A549 (cell line): ENCODE results near the gene SLC35F4. TPM values are rescaled to one million over a fixed set of nuclear protein-coding genes. Genes with fewer than 3 reads are reported as not detected.

Experiments
- ATAC-seq, 2 experiments: fragments of 200-7000 bp in 1 of 2; fragments of >200 bp in 1 of 2; cut with Nextera tagmentation in 1 of 2; cut with Tn5 transposase in 1 of 2; 3 replicates each; pipeline versions ENCODE4 v1.8.0 to v1.9.1; 2018 to 2020; ENCODE audit warnings: mild to moderate bottlenecking in 1 of 2, moderate library complexity in 1 of 2
- CTCF ChIA-PET: fragments of 300-600 bp; sonication (Branson Sonifier 250); formaldehyde crosslinking; extraction: SDS; loops from one replicate; lab custom pipeline; 2021; ENCODE audit warnings: antibody characterized with exemption, inconsistent platforms; lab: Yijun Ruan, JAX
- POLR2A ChIA-PET: fragments of 350-600 bp; formaldehyde crosslinking; extraction: SDS; loops from one replicate; lab custom pipeline; 2021; ENCODE audit warnings: antibody characterized with exemption, inconsistent platforms; lab: Yijun Ruan, JAX
- DNase-seq, 2 experiments: peaks; one replicate each; pipeline versions ENCODE4 v3.0.0 to v3.0.0-alpha.2; 2011 to 2016; ENCODE audit warnings: low read depth in 1 of 2, low spot score in 1 of 2
- FAIRE-seq: peaks from 2 replicates; lab custom pipeline; 2011; peaks lifted over from hg19 to GRCh38; lab: Jason Lieb, UNC
- H3K27ac ChIP-seq, 2 experiments: fragments of >200 bp; sonication (Bioruptor Twin); formaldehyde crosslinking; 3 replicates each; pipeline ENCODE4 v1.5.1; 2016 to 2017
- H3K4me1 ChIP-seq: fragments of >200 bp; sonication (Bioruptor Twin); formaldehyde crosslinking; 3 replicates; pipeline ENCODE4 v1.6.1; 2016
- H3K4me2 ChIP-seq: fragments of >200 bp; sonication (Bioruptor Twin); formaldehyde crosslinking; 3 replicates; pipeline ENCODE4 v1.6.1; 2016
- H3K4me3 ChIP-seq: fragments of >200 bp; sonication (Bioruptor Twin); formaldehyde crosslinking; 3 replicates; pipeline ENCODE4 v1.5.1; 2016
- H3K9me3 ChIP-seq: fragments of >200 bp; sonication (Bioruptor Twin); formaldehyde crosslinking; 3 replicates; pipeline ENCODE4 v1.6.1; 2016
- ATOH8 ChIP-seq: fragments of 250-450 bp; sonication (Bioruptor Pico); IDR thresholded peaks from 2 replicates; pipeline ENCODE4 v1.5.0; 2020; ENCODE audit warnings: low read depth, mild to moderate bottlenecking, moderate library complexity
- BCL3 ChIP-seq: fragments of >200 bp; sonication (Bioruptor Twin); formaldehyde crosslinking; IDR thresholded peaks from 3 replicates; pipeline ENCODE4 v1.6.1; 2016
- CHD4 ChIP-seq: fragments of 200-600 bp; sonication (generic); IDR thresholded peaks from 2 replicates; pipeline ENCODE4 v1.6.1; 2016; ENCODE audit warnings: antibody characterized with exemption, mild to moderate bottlenecking, borderline replicate concordance
- E2F6 ChIP-seq: IDR thresholded peaks from 2 replicates; pipeline ENCODE4 v1.6.1; 2012; ENCODE audit warnings: low read depth, borderline replicate concordance
- EHF ChIP-seq: fragments of 250-450 bp; sonication (Bioruptor Pico); IDR thresholded peaks from 2 replicates; pipeline ENCODE4 v1.5.0; 2020; ENCODE audit warnings: mild to moderate bottlenecking
- FOSB ChIP-seq: fragments of 250-450 bp; sonication (Bioruptor Pico); IDR thresholded peaks from 2 replicates; pipeline ENCODE4 v1.5.0; 2020; ENCODE audit warnings: mild to moderate bottlenecking, moderate library complexity
- FOXS1 ChIP-seq: fragments of 250-450 bp; sonication (Bioruptor Pico); IDR thresholded peaks from 2 replicates; pipeline ENCODE4 v1.5.0; 2020; ENCODE audit warnings: mild to moderate bottlenecking, moderate library complexity
- GATA3 ChIP-seq: IDR thresholded peaks from 2 replicates; pipeline ENCODE4 v1.6.1; 2012; ENCODE audit warnings: borderline replicate concordance
- HDAC2 ChIP-seq: fragments of 200-600 bp; sonication (generic); IDR thresholded peaks from 2 replicates; pipeline ENCODE4 v1.6.1; 2016
- HEYL ChIP-seq: fragments of 250-450 bp; sonication (Bioruptor Pico); IDR thresholded peaks from 2 replicates; pipeline ENCODE4 v1.8.0; 2021; ENCODE audit warnings: mild to moderate bottlenecking, moderate library complexity
- HOXB13 ChIP-seq: fragments of 250-450 bp; sonication (Bioruptor Pico); IDR thresholded peaks from 2 replicates; pipeline ENCODE4 v1.5.0; 2020; ENCODE audit warnings: low read depth, mild to moderate bottlenecking, moderate library complexity
- HOXB5 ChIP-seq: fragments of 250-450 bp; sonication (Bioruptor Pico); IDR thresholded peaks from 2 replicates; pipeline ENCODE4 v1.5.0; 2020; ENCODE audit warnings: mild to moderate bottlenecking, moderate library complexity
- KDM1A ChIP-seq: fragments of 200-600 bp; sonication (generic); IDR thresholded peaks from 2 replicates; pipeline ENCODE4 v1.6.1; 2016; ENCODE audit warnings: low read depth, mild to moderate bottlenecking
- MAFK ChIP-seq: fragments of 450-650 bp; IDR thresholded peaks from 2 replicates; pipeline ENCODE4 v1.6.1; 2014; ENCODE audit not compliant: partially characterized antibody
- MAX ChIP-seq: IDR thresholded peaks from 2 replicates; pipeline ENCODE4 v1.6.1; 2012
- NR3C1 ChIP-seq: fragments of >200 bp; sonication (Bioruptor Twin); formaldehyde crosslinking; IDR thresholded peaks from 3 replicates; pipeline ENCODE4 v1.6.1; 2017
- PBX3 ChIP-seq: IDR thresholded peaks from 2 replicates; pipeline ENCODE4 v1.6.1; 2012
- POLR2A ChIP-seq: IDR thresholded peaks from 2 replicates; pipeline ENCODE4 v1.6.1; 2012; ENCODE audit warnings: mild to moderate bottlenecking, low read length
- RAD21 ChIP-seq, 2 experiments: fragments of >200 bp in 1 of 2; sonication (Bioruptor Twin) in 1 of 2; formaldehyde crosslinking in 1 of 2; IDR thresholded peaks in 1 of 2; conservative IDR thresholded peaks in 1 of 2; 2 replicates in 1 of 2; 3 replicates in 1 of 2; pipeline ENCODE4 v1.6.1; 2012 to 2018; ENCODE audit warnings: inconsistent platforms in 1 of 2
- RARB ChIP-seq: fragments of 250-450 bp; sonication (Bioruptor Pico); IDR thresholded peaks from 2 replicates; pipeline ENCODE4 v1.8.0; 2021; ENCODE audit warnings: mild to moderate bottlenecking, moderate library complexity
- RCOR1 ChIP-seq: fragments of 150-350 bp; IDR thresholded peaks from 2 replicates; pipeline ENCODE4 v1.6.1; 2014; ENCODE audit warnings: antibody characterized with exemption, low read length, low read depth
- REST ChIP-seq: fragments of 200-600 bp; sonication (generic); IDR thresholded peaks from 2 replicates; pipeline ENCODE4 v1.6.1; 2016; ENCODE audit warnings: antibody characterized with exemption, mild to moderate bottlenecking, moderate library complexity
- RFX5 ChIP-seq: fragments of 450-650 bp; IDR thresholded peaks from 2 replicates; pipeline ENCODE4 v1.7.1; 2014; ENCODE audit warnings: antibody characterized with exemption, mild to moderate bottlenecking, moderate library complexity
- SMC3 ChIP-seq: fragments of >200 bp; sonication (Bioruptor Twin); formaldehyde crosslinking; IDR thresholded peaks from 3 replicates; pipeline ENCODE4 v1.6.1; 2018; ENCODE audit warnings: inconsistent platforms
- TP53 ChIP-seq: fragments of 250-450 bp; sonication (Bioruptor Pico); IDR thresholded peaks from 2 replicates; pipeline ENCODE4 v1.5.0; 2021; ENCODE audit warnings: mild to moderate bottlenecking, moderate library complexity
- USF2 ChIP-seq: fragments of 450-650 bp; IDR thresholded peaks from 2 replicates; pipeline ENCODE4 v1.6.1; 2014; ENCODE audit warnings: antibody characterized with exemption
- ZNF302 ChIP-seq: fragments of 250-450 bp; sonication (Bioruptor Pico); IDR thresholded peaks from 2 replicates; pipeline ENCODE4 v1.9.0; 2021; ENCODE audit warnings: inconsistent platforms, mild to moderate bottlenecking, moderate library complexity
- WGBS: methylation state at CpG from one replicate; pipeline ENCODE4 v1.1.6; 2017; ENCODE audit errors: missing lambda C conversion rate; 5-methylcytosine and 5-hydroxymethylcytosine counted together
- polyA plus RNA-seq, 4 experiments: library from polyadenylated mRNA; depleted of rRNA in 3 of 4; stranded (reverse); fragments of >200 nt; fragmentation: RNase III in 1 of 4; extraction: RNeasy Plus Mini Kit Qiagen cat#74134 plus additional on column Dnase treatment in 1 of 4; gene quantifications; 2 replicates in 3 of 4; 3 replicates in 1 of 4; pipeline ENCODE4 v1.2.3, GENCODE V29; 2011 to 2017

The SLC35F4 gene
- polyA plus RNA-seq, 2 of the 4 experiments (the other 2 are of a cell fraction): not detected

GRCh38 chr14:57898837-57899572, 33.1 kb upstream of the SLC35F4 start:
- H3K4me3 ChIP-seq: no peak overlapping the region
- ATAC-seq (no peak), FAIRE-seq (no peak), DNase-seq (no peak)
- ChIA-PET POLR2A (no interaction called here), CTCF (no interaction called here)
- H3K4me2 ChIP-seq: no peak overlapping the region
- no peaks in the 10 kb centered on the region for H3K9me3 ChIP-seq
- 4% methylated on average over 7 of the region's 7 CpGs for WGBS
- H3K27ac ChIP-seq: no peak overlapping the region
- TF ChIP-seq POLR2A (no peak), MAX (no peak), TP53 (CRISPR knock-in tag) (no peak), HOXB5 (CRISPR knock-in tag) (no peak), HOXB13 (CRISPR knock-in tag) (no peak), NR3C1 (no peak), FOSB (CRISPR knock-in tag) (no peak), KDM1A (no peak), USF2 (no peak), RARB (CRISPR knock-in tag) (no peak), PBX3 (no peak), SMC3 (no peak), ATOH8 (CRISPR knock-in tag) (no peak), ZNF302 (CRISPR knock-in tag) (no peak), FOXS1 (no peak)
- H3K4me1 ChIP-seq: no peaks in the 10 kb centered on the region

GRCh38 chr14:57897144-57897748, 31.4 kb upstream of the SLC35F4 start:
- ATAC-seq (no peak), DNase-seq (no peak), FAIRE-seq (no peak)
- ChIA-PET POLR2A (no interaction called here), CTCF (no interaction called here)
- H3K4me1 ChIP-seq: no peaks in the 10 kb centered on the region
- H3K9me3 ChIP-seq: no peaks in the 10 kb centered on the region
- no peak for TF ChIP-seq USF2
- TF ChIP-seq RCOR1: no peak
- no peak for TF ChIP-seq RFX5
- TF ChIP-seq E2F6: no peak
- TF ChIP-seq REST: no peak
- TF ChIP-seq BCL3: no peak
- no peak for TF ChIP-seq HEYL
- TF ChIP-seq MAFK: no peak
- TF ChIP-seq FOSB (CRISPR knock-in tag): no peak
- no peak for TF ChIP-seq RAD21 (conservative IDR thresholded peaks at IDR 0.05 in 1 of 2, IDR thresholded peaks at IDR 0.05 in 1 of 2)
- no peak for TF ChIP-seq GATA3
- TF ChIP-seq EHF (CRISPR knock-in tag): no peak
- TF ChIP-seq CHD4: no peak
- TF ChIP-seq HDAC2: no peak
- H3K4me3 ChIP-seq: no peak overlapping the region
- 11% methylated on average over 5 of the region's 5 CpGs for WGBS
- H3K4me2 ChIP-seq: no peak overlapping the region
- no peak overlapping the region for H3K27ac ChIP-seq
